Brain microvascular endothelial cell (primary cell): ENCODE results near the gene THSD4.
"Not testable (repeated sequence)": the region's sequence is repeated elsewhere in the genome, so short reads cannot be mapped to it uniquely, and the experiment has no call there.

Source experiments
- DNase-seq: peaks from one replicate; pipeline ENCODE4 v3.0.0-alpha.2; 2020
- H3K27ac ChIP-seq: fragments of 250-450 bp; sonication (Bioruptor Pico); 2 replicates; pipeline ENCODE4 v1.5.1; 2020; ENCODE audit warnings: mild to moderate bottlenecking, moderate library complexity
- H3K27me3 ChIP-seq: fragments of 250-450 bp; sonication (Bioruptor Pico); replicated peaks from 2 replicates; pipeline ENCODE4 v1.5.1; 2020; ENCODE audit warnings: mild to moderate bottlenecking
- H3K36me3 ChIP-seq: fragments of 250-450 bp; sonication (Bioruptor Pico); replicated peaks from 2 replicates; pipeline ENCODE4 v1.5.1; 2020; ENCODE audit warnings: mild to moderate bottlenecking
- H3K4me3 ChIP-seq: 2 replicates; pipeline ENCODE4 v1.5.1; 2011; ENCODE audit warnings: low read depth, mild to moderate bottlenecking, control low read depth, low read length, moderate library complexity
- CTCF ChIP-seq: IDR thresholded peaks from 2 replicates; pipeline ENCODE4 v1.5.1; 2011; ENCODE audit warnings: low read depth, mild to moderate bottlenecking, moderate library complexity, low read length, control low read depth, inconsistent platforms; ENCODE audit errors: missing control alignments
- in situ Hi-C: cut with HindIII; loops from 2 replicates; pipeline ENCODE4 v1.10.0; 2017; ENCODE audit warnings: low sequenced_read_pairs, low pct_ligation_motif_present

Gene THSD4

DNA sequence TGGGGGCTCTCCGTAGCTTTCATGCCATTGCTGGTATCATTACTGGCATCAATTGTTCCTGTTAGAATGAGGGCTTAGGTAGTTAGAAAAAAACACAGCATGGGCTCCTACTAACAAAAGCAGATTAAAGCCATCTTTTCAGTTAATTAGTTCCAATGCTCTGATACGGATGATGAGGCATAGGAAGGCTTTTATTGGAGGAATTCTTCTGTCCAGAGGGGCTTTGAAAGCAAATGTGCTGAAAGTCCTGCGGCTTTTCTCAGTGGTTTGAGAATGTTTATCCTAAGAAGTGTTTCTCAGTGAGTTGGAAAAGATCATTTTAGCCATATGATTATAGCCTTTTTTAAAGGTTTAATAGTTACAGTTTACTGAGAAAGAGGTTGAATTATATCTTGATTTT, 198.5 kb downstream of the THSD4 start:
- no peak for DNase-seq
- Histone ChIP-seq H3K27ac (peak overlapping the region; percentile 50), H3K27me3 (no peaks in the 10 kb centered on the region), H3K36me3 (peaks cover 2% of the 10 kb centered on the region), H3K4me3 (no peak overlapping the region)
- TF ChIP-seq CTCF: no peak
- in situ Hi-C loops: no loop called here

DNA sequence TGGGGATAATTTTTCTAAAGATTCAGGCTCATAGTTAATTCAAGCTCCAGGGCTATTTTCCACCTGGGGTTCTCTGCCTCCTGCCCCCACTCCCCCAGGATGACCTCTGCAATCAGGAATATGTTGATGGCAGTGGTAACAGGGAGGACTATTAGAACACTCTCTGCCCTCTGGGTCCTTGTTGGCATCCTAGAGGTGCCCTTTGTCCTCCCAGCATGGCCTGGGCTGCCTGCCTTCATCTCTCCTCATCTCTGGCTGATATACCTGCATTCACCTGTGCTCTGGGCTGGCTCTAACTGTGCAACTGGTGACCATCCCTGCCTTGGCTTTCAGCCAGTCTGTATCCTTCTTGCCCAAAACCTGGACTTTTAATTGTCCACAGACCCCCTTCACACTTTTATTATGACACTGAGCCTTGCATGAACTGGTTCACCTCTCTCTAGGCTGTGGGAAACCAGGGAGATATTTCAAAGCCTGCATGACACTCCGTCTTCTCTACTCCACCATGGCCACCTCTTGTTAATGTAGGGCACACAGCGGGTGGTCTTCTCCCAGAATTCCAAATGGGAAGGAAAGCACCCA, 199.8 kb downstream of the THSD4 start:
- Histone ChIP-seq H3K27ac (no peak overlapping the region), H3K36me3 (peaks cover 2% of the 10 kb centered on the region), H3K4me3 (no peak overlapping the region), H3K27me3 (no peaks in the 10 kb centered on the region)
- no peak for DNase-seq
- in situ Hi-C loops: no loop called here
- no peak for TF ChIP-seq CTCF

DNA sequence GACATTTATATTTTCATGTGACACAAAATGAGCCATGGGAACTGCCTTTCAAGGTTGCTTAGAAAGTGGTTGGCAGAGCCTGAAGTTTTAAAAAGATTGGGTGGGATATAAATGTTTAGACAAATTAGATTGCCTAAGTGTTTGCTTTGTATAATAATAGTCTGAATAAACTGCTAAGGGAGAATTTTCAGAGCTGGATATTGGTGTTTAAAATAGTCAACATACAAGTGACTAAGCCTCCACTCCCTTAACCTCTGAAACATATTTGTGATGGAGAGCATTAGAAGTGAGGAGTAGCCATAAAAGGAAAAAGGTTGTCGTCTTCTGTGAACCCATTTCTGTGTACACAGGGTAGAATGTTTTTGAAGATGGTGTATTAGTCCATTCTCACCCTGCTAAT, 201.6 kb downstream of the THSD4 start:
- Histone ChIP-seq H3K27ac (peak overlapping the region; percentile 20), H3K4me3 (no peak overlapping the region), H3K27me3 (no peaks in the 10 kb centered on the region), H3K36me3 (peaks cover 2% of the 10 kb centered on the region)
- no peak for TF ChIP-seq CTCF
- in situ Hi-C loops: no loop called here
- DNase-seq: no peak

DNA sequence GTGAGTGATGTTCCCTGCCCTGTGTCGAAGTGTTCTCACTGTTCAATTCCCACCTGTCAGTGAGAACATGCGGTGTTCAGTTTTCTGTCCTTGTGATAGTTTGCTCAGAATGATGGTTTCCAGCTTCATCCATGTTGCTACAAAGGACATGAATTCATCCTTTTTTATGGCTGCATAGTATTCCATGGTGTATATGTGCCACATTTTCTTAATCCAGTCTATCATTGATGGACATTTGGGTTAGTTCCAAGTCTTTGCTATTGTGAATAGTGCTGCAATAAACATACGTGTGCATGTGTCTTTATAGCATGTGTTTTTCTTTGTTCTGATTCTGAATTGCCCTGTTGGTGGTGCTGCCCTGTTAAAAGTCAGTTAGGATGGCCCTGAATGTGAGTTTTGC, 204.2 kb downstream of the THSD4 start:
- H3K27me3 ChIP-seq, H3K36me3 ChIP-seq, DNase-seq, in situ Hi-C loops, H3K4me3 ChIP-seq, H3K27ac ChIP-seq: not testable (repeated sequence)

DNA sequence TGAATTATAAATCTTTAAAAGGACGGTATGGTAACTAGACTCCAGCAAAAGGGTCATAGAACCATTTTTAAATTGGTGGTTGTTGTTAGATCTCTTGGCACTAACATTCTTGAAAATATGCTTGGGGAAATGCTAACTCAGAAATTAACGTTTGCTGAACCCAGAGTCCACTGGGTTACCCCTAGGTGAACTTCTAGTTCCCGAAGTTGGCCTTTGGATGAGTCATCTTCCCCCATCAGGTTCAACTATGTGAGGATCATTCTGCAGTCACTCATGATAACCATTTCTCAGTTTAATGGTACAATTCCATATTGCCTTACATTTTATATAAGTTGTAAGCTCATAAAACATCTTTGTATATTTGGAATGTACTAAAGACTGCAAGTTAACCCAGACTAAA, 204.7 kb downstream of the THSD4 start:
- no peak overlapping the region for H3K27ac ChIP-seq
- peaks cover 2% of the 10 kb centered on the region for H3K36me3 ChIP-seq
- no peak for DNase-seq
- H3K27me3 ChIP-seq: no peaks in the 10 kb centered on the region
- H3K4me3 ChIP-seq: no peak overlapping the region
- TF ChIP-seq CTCF: no peak
- in situ Hi-C loops: no loop called here

GRCh38 chr15:71323082-71323481, 207.8 kb downstream of the THSD4 start:
- no peak overlapping the region for H3K4me3 ChIP-seq
- H3K27me3 ChIP-seq: no peaks in the 10 kb centered on the region
- DNase-seq: no peak
- TF ChIP-seq CTCF: no peak
- no peaks in the 10 kb centered on the region for H3K36me3 ChIP-seq
- peak overlapping the region; percentile 23 for H3K27ac ChIP-seq
- in situ Hi-C loops: no loop called here
